Epithelial cell of prostate (primary cell): ENCODE measurements around the gene SHROOM3.

Experiments used
- DNase-seq: peaks from one replicate; pipeline ENCODE4 v3.0.0-alpha.2; 2011; ENCODE audit warnings: low read depth, low spot score
- H3K27ac ChIP-seq: fragments of 450-650 bp; 2 replicates; pipeline ENCODE4 v1.5.1; 2017; ENCODE audit warnings: mild to moderate bottlenecking

SHROOM3 gene

GRCh38 chr4:76488888-76489685 is 54.1 kb downstream of the SHROOM3 start:
- no peak overlapping the region for H3K27ac ChIP-seq
- no peak for DNase-seq

GRCh38 chr4:76489686-76490161 is 54.7 kb downstream of the SHROOM3 start:
- H3K27ac ChIP-seq = no peak overlapping the region
- DNase-seq = no peak

GRCh38 chr4:76492055-76492454 is 57.0 kb downstream of the SHROOM3 start:
- no peak for DNase-seq
- no peak overlapping the region for H3K27ac ChIP-seq

GRCh38 chr4:76494243-76494642 is 59.2 kb downstream of the SHROOM3 start:
- H3K27ac ChIP-seq = no peak overlapping the region
- no peak for DNase-seq

DNA sequence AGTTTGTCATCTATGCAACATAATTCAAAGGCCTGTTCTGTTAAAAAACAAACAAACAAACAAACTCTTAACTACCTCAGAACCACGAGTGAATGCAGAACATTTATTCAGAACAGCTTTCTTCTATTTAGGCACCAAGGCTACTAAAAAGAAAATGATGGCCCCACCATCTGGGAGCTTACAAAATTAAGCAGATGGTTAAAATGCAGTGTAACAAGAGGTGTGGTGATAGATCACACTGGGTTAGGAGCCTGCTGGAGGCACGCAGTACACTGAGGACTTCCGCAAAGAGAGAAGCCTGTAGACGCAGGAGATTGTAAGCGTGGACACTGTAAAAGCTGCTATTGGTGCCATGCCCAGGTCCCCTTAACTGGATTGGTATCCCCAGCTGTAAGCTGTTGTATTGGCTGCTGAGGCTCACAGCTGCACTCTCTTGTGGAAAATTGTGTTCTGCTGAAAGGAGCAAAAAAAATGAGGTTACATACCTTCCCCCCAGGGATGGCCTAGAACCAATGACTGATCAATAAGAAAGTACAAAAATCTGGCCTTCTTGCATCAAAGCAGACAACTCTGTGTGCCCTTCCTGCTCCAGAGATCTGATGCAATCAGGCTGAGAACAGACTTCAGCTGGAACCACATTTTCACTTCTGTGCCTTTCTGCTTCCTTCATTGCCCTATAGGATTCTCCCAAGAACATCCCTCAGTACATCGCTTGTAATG is 60.0 kb downstream of the SHROOM3 start:
- no peak for DNase-seq
- H3K27ac ChIP-seq = no peak overlapping the region

DNA sequence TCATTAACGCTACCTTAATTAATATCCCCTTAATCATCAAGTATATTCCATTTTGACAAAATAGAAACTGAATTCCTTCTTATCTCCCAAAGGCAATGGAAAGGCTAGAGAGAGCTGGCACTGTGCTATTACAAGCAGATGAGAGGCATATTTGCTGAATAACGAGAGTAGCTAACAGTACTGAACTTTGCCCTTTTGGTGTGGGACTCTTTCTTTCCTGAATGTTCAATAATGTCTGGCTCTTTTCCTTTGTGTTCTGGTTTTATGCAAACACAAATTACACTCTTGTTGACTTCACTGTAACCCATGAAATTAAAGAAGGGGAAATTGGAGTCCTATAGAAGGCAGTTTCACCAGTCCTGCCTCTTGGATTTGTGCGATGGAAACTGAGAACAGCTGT is 63.5 kb downstream of the SHROOM3 start:
- DNase-seq = no peak
- no peak overlapping the region for H3K27ac ChIP-seq

DNA sequence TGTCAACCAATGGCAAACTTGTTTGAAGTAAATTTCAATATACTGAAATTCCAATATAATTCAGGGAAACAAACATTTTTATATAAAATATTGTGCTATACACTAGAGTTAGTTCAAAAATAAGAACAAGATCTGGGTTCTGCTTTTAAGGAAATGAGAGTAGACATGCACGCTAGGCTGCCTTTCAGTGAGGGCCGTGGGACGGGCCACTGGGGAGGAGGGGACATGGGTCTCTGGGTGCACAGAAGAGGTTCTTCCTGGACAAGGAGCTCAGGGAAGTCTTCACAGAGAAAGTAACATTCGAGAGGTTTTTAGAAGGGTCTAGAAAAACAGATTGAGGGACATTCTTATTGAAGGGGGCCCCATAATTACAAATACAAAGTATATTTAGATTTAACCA is 64.4 kb downstream of the SHROOM3 start:
- DNase-seq = no peak
- no peak overlapping the region for H3K27ac ChIP-seq

DNA sequence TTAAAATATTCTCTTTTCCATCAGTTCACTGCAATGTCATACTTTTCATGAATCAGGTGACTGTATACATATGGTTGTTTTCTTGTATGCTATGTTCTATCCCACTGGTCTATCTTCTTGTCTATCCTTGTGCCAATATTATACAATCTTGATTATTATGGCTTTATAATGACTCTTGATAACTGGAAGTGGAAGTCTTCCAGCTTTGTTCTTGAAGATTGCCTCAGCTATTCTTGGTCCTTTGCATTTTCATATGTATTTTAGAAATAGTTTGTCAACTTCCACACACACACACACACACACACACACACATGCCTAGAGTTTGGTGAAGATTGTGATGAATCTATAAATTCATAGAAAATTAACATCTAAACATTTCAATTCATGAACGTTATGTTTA is 67.9 kb downstream of the SHROOM3 start:
- DNase-seq = no peak

GRCh38 chr4:76504613-76505465 is 69.8 kb downstream of the SHROOM3 start:
- no peak for DNase-seq

More for the DNA sequence above, 67.9 kb downstream of the SHROOM3 start:
- H3K27ac ChIP-seq = no peak overlapping the region

DNA sequence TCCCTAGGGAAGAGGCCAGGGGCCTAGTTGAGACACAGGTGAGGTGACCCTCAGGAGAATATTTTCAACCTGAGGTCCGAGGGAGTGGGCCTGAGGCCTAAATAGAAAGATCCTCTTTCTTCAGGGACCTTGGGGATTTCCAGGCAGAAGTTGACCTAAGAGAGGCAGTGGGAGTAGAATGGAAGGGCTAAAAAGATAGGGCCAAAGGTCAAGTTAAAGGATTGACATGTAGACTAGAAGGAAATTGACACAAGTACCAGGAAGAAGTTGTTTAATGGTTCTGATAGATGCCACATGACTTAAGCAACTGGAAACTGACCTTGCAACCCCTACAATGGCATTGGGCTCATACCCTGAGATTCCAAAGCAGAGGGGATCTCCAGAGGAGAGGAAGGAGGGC is 76.9 kb downstream of the SHROOM3 start:
- DNase-seq = no peak
- H3K27ac ChIP-seq = no peak overlapping the region

More at GRCh38 chr4:76504613-76505465, 69.8 kb downstream of the SHROOM3 start:
- no peak overlapping the region for H3K27ac ChIP-seq

DNA sequence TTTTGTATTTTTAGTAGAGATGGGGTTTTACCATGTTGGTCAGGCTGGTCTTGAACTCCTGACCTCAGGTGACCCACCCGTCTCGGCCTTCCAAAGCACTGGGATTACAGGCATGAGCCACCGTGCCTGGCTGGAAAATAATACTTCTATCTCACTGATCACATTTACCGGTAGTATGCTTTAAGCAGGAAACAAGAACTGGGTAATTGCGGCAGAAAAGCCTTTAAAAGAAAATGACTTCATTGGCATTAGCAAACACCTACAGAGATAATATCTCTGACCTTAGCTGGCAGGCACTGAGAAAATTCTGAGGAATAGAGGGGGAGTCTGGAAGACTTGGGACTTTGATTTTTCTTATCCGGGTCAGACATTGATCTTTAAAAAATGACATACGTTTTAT is 78.5 kb downstream of the SHROOM3 start:
- DNase-seq = no peak

GRCh38 chr4:76514087-76514486 is 79.1 kb downstream of the SHROOM3 start:
- no peak for DNase-seq
- H3K27ac ChIP-seq = no peak overlapping the region

More for the DNA sequence above, 78.5 kb downstream of the SHROOM3 start:
- no peak overlapping the region for H3K27ac ChIP-seq

GRCh38 chr4:76515975-76516843 is 81.2 kb downstream of the SHROOM3 start:
- H3K27ac ChIP-seq = no peak overlapping the region
- DNase-seq = no peak

GRCh38 chr4:76518241-76518640 is 83.2 kb downstream of the SHROOM3 start:
- DNase-seq = no peak
- H3K27ac ChIP-seq = no peak overlapping the region

DNA sequence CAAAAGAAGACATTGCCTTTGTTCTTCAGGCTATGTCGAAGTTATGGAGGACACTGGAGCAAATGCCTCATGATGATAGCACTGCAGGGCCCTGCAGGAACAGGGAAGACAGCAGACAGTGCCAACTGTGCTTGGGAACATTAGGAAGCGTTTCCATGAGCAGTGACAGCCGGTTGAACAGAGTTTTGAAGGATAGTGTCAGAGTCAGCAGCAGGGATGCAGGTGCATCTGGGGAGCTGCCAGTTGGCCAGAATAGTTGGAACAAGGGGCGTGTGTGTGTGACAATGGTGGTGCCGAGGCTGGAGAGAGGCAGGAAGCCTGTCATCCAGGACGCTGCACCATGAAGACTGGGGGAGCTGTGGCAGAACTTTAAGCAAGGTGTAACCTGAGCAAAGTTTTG is 88.6 kb downstream of the SHROOM3 start:
- DNase-seq = no peak
- no peak overlapping the region for H3K27ac ChIP-seq

GRCh38 chr4:76525751-76526150 is 90.7 kb downstream of the SHROOM3 start:
- DNase-seq = no peak
- H3K27ac ChIP-seq = no peak overlapping the region

- peak; percentile 34 for DNase-seq
- peak overlapping the region; percentile 37 for H3K27ac ChIP-seq
Measured at GRCh38 chr4:76526585-76526990, 91.6 kb downstream of the SHROOM3 start.

DNA sequence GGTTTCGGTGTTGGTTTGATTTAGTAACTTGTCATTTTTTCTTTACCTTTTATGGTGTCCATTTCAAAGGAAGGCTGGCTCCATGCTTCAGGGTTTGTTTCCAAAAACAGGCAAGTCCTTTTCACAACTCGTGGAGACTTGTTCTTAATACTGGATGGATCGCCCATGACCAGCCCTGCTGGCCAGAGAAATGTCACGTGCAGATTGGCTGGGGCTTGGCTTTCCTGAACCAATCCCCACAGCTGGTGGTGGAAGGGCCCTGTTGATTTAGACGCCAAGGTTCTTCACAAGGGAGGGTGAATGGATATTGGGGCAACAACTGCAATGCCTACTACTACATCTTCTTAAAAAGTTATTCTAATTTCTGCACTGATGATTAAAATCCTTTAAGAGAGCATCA is 92.6 kb downstream of the SHROOM3 start:
- no peak for DNase-seq
- no peak overlapping the region for H3K27ac ChIP-seq

DNA sequence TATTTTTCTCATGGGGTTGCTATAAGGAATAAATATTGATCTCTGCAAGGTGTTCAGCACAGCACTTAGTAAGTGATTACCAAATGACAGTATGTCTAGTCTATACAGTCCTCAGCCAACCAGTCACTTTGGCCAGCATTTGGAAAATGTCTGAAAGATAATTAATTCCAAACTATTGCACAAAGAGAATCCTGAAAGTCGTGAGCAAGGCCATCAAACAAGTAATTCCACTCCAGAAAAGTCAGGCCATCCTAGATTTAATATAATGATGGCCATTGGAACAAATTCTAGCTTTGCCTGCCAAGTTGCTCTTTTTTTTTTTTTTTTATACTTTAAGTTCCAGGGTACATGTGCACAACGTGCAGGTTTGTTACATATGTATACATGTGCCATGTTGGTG is 96.6 kb downstream of the SHROOM3 start:
- no peak overlapping the region for H3K27ac ChIP-seq
- DNase-seq = no peak

- no peak for DNase-seq
- no peak overlapping the region for H3K27ac ChIP-seq
Measured at GRCh38 chr4:76532805-76533204, 97.8 kb downstream of the SHROOM3 start.
